ENCODE results near the gene KLK8.

The KLK8 gene

GRCh38 chr19:51018745-51019543 lies 17.5 kb upstream of the KLK8 start:
- no peaks in the 10 kb centered on the region for H3F3A ChIP-seq (ENCODE audit: insufficient read depth, low read length)
- TF ChIP-seq EZH2 (IDR thresholded peaks at IDR 0.05; ENCODE audit: borderline replicate concordance, low read length) (no peak), CTCF (IDR thresholded peaks at IDR 0.05; ENCODE audit: low read length) (no peak)
- no peaks in the 10 kb centered on the region for H4K20me1 ChIP-seq (ENCODE audit: insufficient read depth, low read length)
- H3K4me2 ChIP-seq (ENCODE audit: low read length): no peak overlapping the region
- H2AFZ ChIP-seq (ENCODE audit: low read length): no peak overlapping the region
- no peak overlapping the region for H3K27ac ChIP-seq (ENCODE audit: low read depth, low read length, poor library complexity, severe bottlenecking)
- no peak overlapping the region for H3K4me3 ChIP-seq (ENCODE audit: low read depth, low read length, poor library complexity, severe bottlenecking)
- H3K9me3 ChIP-seq (ENCODE audit: low read length): no peaks in the 10 kb centered on the region
- no peaks in the 10 kb centered on the region for H3K9me2 ChIP-seq (ENCODE audit: low read depth, low read length)
- H3K27me3 ChIP-seq (ENCODE audit: insufficient read depth, low read length): no peaks in the 10 kb centered on the region
- no peaks in the 10 kb centered on the region for H3K4me1 ChIP-seq (ENCODE audit: insufficient read depth, low read length, severe bottlenecking)
- H3K9ac ChIP-seq (ENCODE audit: low read length): no peak overlapping the region
- no peaks in the 10 kb centered on the region for H3K79me2 ChIP-seq (ENCODE audit: insufficient read depth, low read length)
- no peaks in the 10 kb centered on the region for H3K36me3 ChIP-seq (ENCODE audit: insufficient read depth, low read length)

GRCh38 chr19:51016798-51017683 lies 15.6 kb upstream of the KLK8 start:
- TF ChIP-seq EZH2 (IDR thresholded peaks at IDR 0.05; ENCODE audit: borderline replicate concordance, low read length) (no peak), CTCF (IDR thresholded peaks at IDR 0.05; ENCODE audit: low read length) (peak; percentile 53)
- Histone ChIP-seq H3K9me3 (ENCODE audit: low read length) (no peaks in the 10 kb centered on the region), H3F3A (ENCODE audit: insufficient read depth, low read length) (no peaks in the 10 kb centered on the region), H2AFZ (ENCODE audit: low read length) (no peak overlapping the region), H3K4me3 (ENCODE audit: low read depth, low read length, poor library complexity, severe bottlenecking) (no peak overlapping the region), H3K9me2 (ENCODE audit: low read depth, low read length) (no peaks in the 10 kb centered on the region), H3K79me2 (ENCODE audit: insufficient read depth, low read length) (no peaks in the 10 kb centered on the region), H3K27me3 (ENCODE audit: insufficient read depth, low read length) (no peaks in the 10 kb centered on the region), H3K27ac (ENCODE audit: low read depth, low read length, poor library complexity, severe bottlenecking) (no peak overlapping the region), H3K36me3 (ENCODE audit: insufficient read depth, low read length) (no peaks in the 10 kb centered on the region), H3K9ac (ENCODE audit: low read length) (no peak overlapping the region), H3K4me1 (ENCODE audit: insufficient read depth, low read length, severe bottlenecking) (no peaks in the 10 kb centered on the region), H3K4me2 (ENCODE audit: low read length) (no peak overlapping the region), H4K20me1 (ENCODE audit: insufficient read depth, low read length) (no peaks in the 10 kb centered on the region)

GRCh38 chr19:51015691-51016267 lies 14.4 kb upstream of the KLK8 start:
- Histone ChIP-seq H3K27me3 (ENCODE audit: insufficient read depth, low read length) (no peaks in the 10 kb centered on the region), H3K9ac (ENCODE audit: low read length) (no peak overlapping the region), H3K4me3 (ENCODE audit: low read depth, low read length, poor library complexity, severe bottlenecking) (no peak overlapping the region), H3K4me2 (ENCODE audit: low read length) (no peak overlapping the region), H2AFZ (ENCODE audit: low read length) (no peak overlapping the region), H3K79me2 (ENCODE audit: insufficient read depth, low read length) (no peaks in the 10 kb centered on the region), H3K36me3 (ENCODE audit: insufficient read depth, low read length) (no peaks in the 10 kb centered on the region), H4K20me1 (ENCODE audit: insufficient read depth, low read length) (no peaks in the 10 kb centered on the region), H3F3A (ENCODE audit: insufficient read depth, low read length) (no peaks in the 10 kb centered on the region), H3K9me3 (ENCODE audit: low read length) (no peaks in the 10 kb centered on the region), H3K9me2 (ENCODE audit: low read depth, low read length) (no peaks in the 10 kb centered on the region), H3K27ac (ENCODE audit: low read depth, low read length, poor library complexity, severe bottlenecking) (no peak overlapping the region), H3K4me1 (ENCODE audit: insufficient read depth, low read length, severe bottlenecking) (no peaks in the 10 kb centered on the region)
- TF ChIP-seq EZH2 (IDR thresholded peaks at IDR 0.05; ENCODE audit: borderline replicate concordance, low read length) (no peak), CTCF (IDR thresholded peaks at IDR 0.05; ENCODE audit: low read length) (no peak)

Data from OCI-LY1 (cell line).